Right cardiac atrium (tissue), 5 donors: ENCODE data around the gene PIGU. TPM values are rescaled to one million over a fixed set of nuclear protein-coding genes. Genes with fewer than 3 reads are reported as not detected.
"Not testable (repeated sequence)": the region's sequence is repeated elsewhere in the genome, so short reads cannot be mapped to it uniquely, and the experiment has no call there.

Experiments
- ATAC-seq, 2 donors: fragments of 200-7000 bp; cut with Tn5 transposase; one replicate each; pipeline versions ENCODE4 v1.8.0 to v1.9.1; 2020; ENCODE audit warnings: moderate library complexity in 2 of 2, mild to moderate bottlenecking in 1 of 2
- DNase-seq, 3 donors: peaks; one replicate each; pipeline ENCODE4 v3.0.0-alpha.2; 2020
- H3K27ac ChIP-seq: one replicate; pipeline ENCODE4 v1.5.1; 2013; ENCODE audit warnings: mild to moderate bottlenecking, low read length, control low read depth, moderate library complexity
- H3K27me3 ChIP-seq: one replicate; pipeline ENCODE4 v1.6.1; 2013; ENCODE audit not compliant: control insufficient read depth, insufficient read depth
- H3K4me1 ChIP-seq: one replicate; pipeline ENCODE4 v1.6.1; 2013; ENCODE audit warnings: low read length; ENCODE audit not compliant: control insufficient read depth, insufficient read depth
- H3K4me3 ChIP-seq: one replicate; pipeline ENCODE4 v1.5.1; 2013; ENCODE audit warnings: low read length, control low read depth
- H3K9me3 ChIP-seq: one replicate; pipeline ENCODE4 v1.6.1; 2013; ENCODE audit warnings: low read length; ENCODE audit not compliant: control insufficient read depth
- WGBS: extraction: QIAGEN DNeasy Blood & Tissue Kit; methylation state at CpG from one replicate; pipeline ENCODE4 v1.1.7; 2013; 5-methylcytosine and 5-hydroxymethylcytosine counted together
- intact Hi-C, 4 donors: fragments of 100-400 bp; cut with DNase I; formaldehyde crosslinking; loops; one replicate each; pipeline versions ENCODE4 v1.11.0 to v1.14.0; 2022 to 2023
- long read RNA-seq, 4 donors: library from polyadenylated mRNA; unstranded; transcript quantifications; one replicate each; pipeline ENCODE4 v2.0.0, GENCODE V29; 2020 to 2021
- polyA plus RNA-seq: library from polyadenylated mRNA; stranded (reverse); fragments of 200-250 nt; gene quantifications from one replicate; pipeline ENCODE4 v1.2.3, GENCODE V29; 2013
- total RNA-seq, 4 donors: library from RNA; stranded (reverse); fragmentation: NEBNext Ultra II Directional; extraction: Animal tissue kit (Norgen Biotek cat#: 25700); gene quantifications; one replicate each; pipeline ENCODE4 v1.2.1, GENCODE V29; 2021
- donor health status: healthy with polysubstance abuse.
- donor health status: DM: no; HTN: yes; CAD: no.
- donor health status: DM: no; HTN: no; CAD: no.
- donor health status: DM: no; HTN: yes; CAD: no; lungs with severe emphysema.
- donor health status: DM: yes; HTN: yes; CAD: no.

Gene PIGU, protein sequence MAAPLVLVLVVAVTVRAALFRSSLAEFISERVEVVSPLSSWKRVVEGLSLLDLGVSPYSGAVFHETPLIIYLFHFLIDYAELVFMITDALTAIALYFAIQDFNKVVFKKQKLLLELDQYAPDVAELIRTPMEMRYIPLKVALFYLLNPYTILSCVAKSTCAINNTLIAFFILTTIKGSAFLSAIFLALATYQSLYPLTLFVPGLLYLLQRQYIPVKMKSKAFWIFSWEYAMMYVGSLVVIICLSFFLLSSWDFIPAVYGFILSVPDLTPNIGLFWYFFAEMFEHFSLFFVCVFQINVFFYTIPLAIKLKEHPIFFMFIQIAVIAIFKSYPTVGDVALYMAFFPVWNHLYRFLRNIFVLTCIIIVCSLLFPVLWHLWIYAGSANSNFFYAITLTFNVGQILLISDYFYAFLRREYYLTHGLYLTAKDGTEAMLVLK
- total RNA-seq (10 to 100 TPM; 11.6 to 14.4 (median 13.6) TPM), polyA plus RNA-seq (18.9 TPM)
- long read RNA-seq, donor 1, transcript PIGU-201 (12 exons, 1,632 nt): major isoform, 12 of 16 reads
- long read RNA-seq, donor 1, partial matches to known transcripts: 1 of 16 reads
- long read RNA-seq, donor 1, other reads (novel, unspliced or antisense): 3 of 16 reads
- long read RNA-seq, donor 2, transcript PIGU-201 (12 exons, 1,632 nt): major isoform, 7 of 10 reads
- long read RNA-seq, donor 2, partial matches to known transcripts: 1 of 10 reads
- long read RNA-seq, donor 2, other reads (novel, unspliced or antisense): 2 of 10 reads
- long read RNA-seq, donor 3, transcript PIGU-201 (12 exons, 1,632 nt): major isoform, 27 of 36 reads
- long read RNA-seq, donor 3, partial matches to known transcripts: 3 of 36 reads
- long read RNA-seq, donor 3, other reads (novel, unspliced or antisense): 5 of 36 reads
- long read RNA-seq, donor 4, transcript PIGU-201 (12 exons, 1,632 nt): major isoform, 8 of 10 reads
- long read RNA-seq, donor 4, partial matches to known transcripts: 1 of 10 reads
- long read RNA-seq, donor 4, other reads (novel, unspliced or antisense): 1 of 10 reads

DNA sequence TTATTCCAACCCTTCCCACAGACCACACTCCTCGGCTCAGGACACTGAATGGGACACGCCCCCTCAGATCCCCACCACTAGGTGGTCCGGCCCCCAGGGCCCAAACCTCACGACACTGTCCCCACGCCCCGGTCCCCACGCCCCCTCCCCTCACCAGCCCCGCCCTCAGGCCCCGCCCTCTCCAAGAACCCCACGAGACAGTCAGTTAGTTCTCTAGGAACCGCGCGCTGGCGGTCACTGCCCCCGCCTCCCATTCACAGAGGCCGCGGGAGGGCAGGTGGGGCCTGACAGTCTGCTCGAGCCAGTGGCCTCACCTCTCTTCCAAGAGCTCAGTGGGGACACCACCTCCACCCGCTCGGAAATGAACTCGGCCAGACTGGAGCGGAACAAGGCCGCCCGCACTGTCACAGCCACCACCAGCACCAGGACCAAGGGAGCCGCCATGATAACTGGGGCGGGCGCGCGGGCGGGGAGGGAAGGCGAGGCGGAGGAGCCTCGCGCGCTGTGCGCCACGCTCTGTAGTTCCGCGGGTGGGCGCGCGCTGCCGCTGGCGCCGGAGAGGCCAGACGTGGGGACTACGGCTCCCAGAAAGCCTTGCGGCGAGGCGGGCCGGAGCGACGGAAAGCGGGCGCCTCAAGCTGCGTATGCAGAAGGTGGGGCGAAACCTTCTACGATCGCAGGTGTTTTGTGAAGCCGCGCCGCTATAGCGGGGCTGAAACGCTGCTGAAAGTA, at the start of gene PIGU:
Gene PIGU, minus strand, starts transcription at position 451 of the 732 bp plus-strand sequence. Its CDS starts 7 bp downstream, at position 444.
- Histone ChIP-seq H3K4me1 (no peaks in the 10 kb centered on the region), H3K4me3 (peak within 1 kb of the TSS; percentile 89), H3K27me3 (no peaks in the 10 kb centered on the region), H3K9me3 (no peaks in the 10 kb centered on the region), H3K27ac (peak within 1 kb of the TSS; percentile 72)
- DNase-seq (peak; percentile 96 to 98 (median 98)), ATAC-seq (peak; percentile 100)
- intact Hi-C loops: no loop called here
- WGBS: under 1% methylated on average over 64 of the region's 64 CpGs

DNA sequence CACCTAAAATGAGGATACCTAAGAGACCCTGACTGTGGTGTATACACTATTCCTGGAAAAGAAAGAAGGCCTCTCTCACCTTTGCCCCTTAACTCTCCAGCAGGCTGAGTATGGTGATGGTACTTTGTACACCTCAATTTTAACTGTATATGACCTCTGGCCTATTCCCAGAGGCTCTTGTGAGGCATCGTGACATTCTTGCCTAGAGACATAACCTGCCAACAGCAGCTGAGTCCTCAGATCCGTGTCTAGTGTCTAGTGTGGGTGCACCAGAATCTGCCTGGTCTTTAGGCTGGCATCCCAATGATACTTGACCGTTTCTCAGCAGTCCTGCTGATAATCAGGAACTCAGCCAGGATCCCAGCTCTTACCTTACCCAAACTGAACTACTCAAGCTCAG, 47.3 kb upstream of the PIGU start:
- DNase-seq (no peak), ATAC-seq (peak in 1 of 2 donors; percentile 19)
- Histone ChIP-seq H3K27ac (peak overlapping the region; percentile 10), H3K9me3 (no peaks in the 10 kb centered on the region), H3K4me3 (no peak overlapping the region), H3K27me3 (no peaks in the 10 kb centered on the region), H3K4me1 (no peaks in the 10 kb centered on the region)
- intact Hi-C loops: no loop called here
- 66% methylated on average over 3 of the region's 3 CpGs for WGBS

DNA sequence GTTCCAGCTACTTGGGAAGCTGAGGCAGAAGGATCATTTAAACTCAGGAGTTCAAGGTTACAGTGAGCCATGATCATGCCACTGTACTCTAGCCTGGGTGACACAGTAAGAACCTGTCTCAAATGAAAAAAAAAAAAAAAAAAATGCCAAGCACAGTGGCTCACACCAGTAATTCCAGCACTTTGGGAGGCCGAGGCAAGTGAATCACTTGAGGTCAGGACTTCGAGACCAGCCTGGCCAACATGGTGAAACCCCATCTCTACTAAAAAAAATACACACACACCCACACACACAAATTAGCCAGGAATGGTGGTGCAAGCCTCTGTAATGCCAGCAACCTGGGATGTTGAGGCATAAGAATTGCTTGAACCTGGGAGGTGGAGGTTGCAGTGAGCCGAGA, 45.7 kb upstream of the PIGU start:
- 97% methylated on average over 3 of the region's 3 CpGs for WGBS
- intact Hi-C loops, H3K4me1 ChIP-seq, ATAC-seq, H3K9me3 ChIP-seq, H3K27me3 ChIP-seq, DNase-seq, H3K4me3 ChIP-seq, H3K27ac ChIP-seq: not testable (repeated sequence)

DNA sequence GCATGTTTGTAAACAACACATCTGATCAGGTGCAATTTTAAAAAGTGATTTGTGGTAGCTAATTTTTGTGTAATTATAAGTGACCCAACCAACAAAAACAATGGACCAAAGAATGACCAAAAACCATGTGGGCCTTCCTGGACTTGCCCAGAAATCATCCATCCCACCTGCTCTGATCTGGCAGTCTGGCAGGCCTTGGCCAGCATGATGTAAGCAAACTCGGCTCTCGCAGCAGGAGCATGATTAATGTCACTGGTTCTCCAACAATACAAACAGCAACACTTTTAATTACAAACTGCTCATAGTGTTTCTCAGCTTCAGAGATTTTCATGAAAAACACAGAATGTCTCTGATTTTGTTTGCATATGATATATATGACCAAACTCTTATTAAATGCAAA, 43.4 kb upstream of the PIGU start:
- intact Hi-C loops: no loop called here

DNA sequence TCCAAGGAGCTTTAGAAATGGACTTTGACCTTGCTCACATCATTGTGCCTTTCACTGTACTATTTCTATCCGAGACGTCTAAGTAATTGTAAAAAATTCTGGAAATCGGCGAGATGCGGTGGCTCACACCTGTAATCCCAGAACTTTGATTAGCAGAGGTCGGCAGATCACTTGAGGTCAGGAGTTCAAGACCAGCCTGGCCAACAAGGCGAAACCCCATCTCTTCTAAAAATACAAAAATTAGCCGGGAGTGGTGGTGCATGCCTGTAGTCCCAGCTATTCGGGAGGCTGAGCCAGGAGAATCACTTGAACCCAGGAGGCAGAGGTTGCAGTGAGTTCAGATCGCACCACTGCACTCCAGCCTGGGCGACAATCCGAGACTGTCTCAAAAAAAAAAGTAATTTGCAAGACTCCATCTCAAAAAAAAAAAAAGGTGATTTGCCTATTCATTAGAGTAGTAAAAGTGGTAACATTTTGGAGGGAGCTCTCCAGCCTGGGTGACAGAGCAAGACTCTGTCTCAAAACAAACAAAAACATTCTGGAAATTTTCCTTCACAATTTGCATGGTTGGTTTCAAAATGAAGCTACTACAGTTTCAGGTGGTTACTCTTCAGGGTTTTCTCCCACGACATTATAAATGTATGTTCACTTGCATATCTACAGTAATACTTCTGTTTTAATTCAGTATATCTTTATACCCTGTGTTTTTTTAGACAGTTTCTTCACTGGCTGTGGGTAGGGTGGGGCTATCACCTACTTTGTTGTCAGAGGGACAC, 42.5 kb upstream of the PIGU start:
- intact Hi-C loops, H3K4me3 ChIP-seq, ATAC-seq, H3K27ac ChIP-seq, H3K4me1 ChIP-seq, DNase-seq, H3K27me3 ChIP-seq, H3K9me3 ChIP-seq: not testable (repeated sequence)
- WGBS: 93% methylated on average over 13 of the region's 13 CpGs

More for the DNA sequence above, 43.4 kb upstream of the PIGU start:
- Histone ChIP-seq H3K27me3 (no peaks in the 10 kb centered on the region), H3K4me1 (no peaks in the 10 kb centered on the region), H3K4me3 (no peak overlapping the region), H3K27ac (no peak overlapping the region), H3K9me3 (no peaks in the 10 kb centered on the region)
- 51% methylated on average over 2 of the region's 2 CpGs for WGBS
- DNase-seq (no peak), ATAC-seq (no peak)

DNA sequence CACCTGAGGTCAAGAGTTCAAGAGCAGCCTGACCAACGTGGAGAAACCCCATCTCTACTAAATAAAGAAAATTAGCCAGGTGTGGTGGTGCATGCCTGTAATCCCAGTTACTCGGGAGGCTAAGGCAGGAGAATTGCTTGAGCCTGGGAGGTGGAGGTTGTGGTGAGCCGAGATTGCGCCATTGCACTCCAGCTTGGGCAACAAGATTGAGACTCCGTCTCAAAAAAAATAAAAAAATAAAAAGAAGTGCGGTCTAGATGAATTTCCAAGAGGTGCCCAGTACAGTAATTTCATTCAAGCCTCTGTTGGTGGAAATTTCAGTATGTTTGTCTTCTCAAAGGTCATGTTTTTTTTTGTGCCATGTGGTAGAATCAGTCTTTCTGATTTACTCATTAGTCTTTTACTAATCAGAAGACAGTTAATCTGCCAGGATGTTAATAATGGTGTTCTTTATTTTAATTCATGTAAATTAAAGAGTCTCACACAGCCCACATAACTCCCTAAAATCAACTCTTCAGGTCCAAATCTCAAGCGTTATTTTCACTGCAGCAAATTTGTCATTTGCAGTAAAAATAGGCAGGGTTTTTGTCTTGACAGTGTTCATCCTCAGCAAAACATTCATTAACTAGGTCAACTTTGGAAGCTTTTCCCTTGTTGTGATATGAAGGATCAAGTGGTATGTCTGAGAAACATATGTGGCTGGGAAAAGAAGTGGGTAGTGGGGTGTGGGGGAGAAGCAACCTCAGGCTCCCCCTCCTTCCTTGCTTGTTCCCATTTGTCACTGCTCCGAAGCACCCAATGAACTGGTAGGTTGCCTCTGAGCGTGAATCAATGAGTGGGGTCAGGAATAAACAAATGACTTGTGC, 40.6 kb upstream of the PIGU start:
- no peaks in the 10 kb centered on the region for H3K9me3 ChIP-seq
- WGBS: 86% methylated on average over 9 of the region's 9 CpGs

DNA sequence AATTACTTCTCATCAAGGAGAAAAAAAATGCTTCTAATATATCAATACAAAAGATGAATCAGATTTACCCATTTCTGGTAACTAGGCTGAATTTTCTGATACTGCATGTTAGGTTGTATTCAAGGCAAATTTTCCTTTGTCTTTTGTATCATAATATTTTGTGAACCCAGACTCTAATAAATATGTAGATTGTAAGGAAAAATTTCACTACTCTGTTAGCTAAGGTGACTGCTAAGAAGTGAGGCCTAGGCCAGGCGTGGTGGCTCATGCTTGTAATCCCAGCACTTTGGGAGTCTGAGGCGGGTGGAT, 40.0 kb upstream of the PIGU start:
- ATAC-seq (no peak), DNase-seq (no peak)
- no peak overlapping the region for H3K27ac ChIP-seq
- H3K4me1 ChIP-seq: peaks cover 4% of the 10 kb centered on the region
- no peak overlapping the region for H3K4me3 ChIP-seq
- 98% methylated on average over 2 of the region's 2 CpGs for WGBS
- no peaks in the 10 kb centered on the region for H3K27me3 ChIP-seq
- intact Hi-C loops: no loop called here
- no peaks in the 10 kb centered on the region for H3K9me3 ChIP-seq

More for the DNA sequence above, 40.6 kb upstream of the PIGU start:
- H3K27me3 ChIP-seq: no peaks in the 10 kb centered on the region
- H3K4me1 ChIP-seq: peaks cover 4% of the 10 kb centered on the region
- intact Hi-C loops: no loop called here
- H3K27ac ChIP-seq: no peak overlapping the region
- DNase-seq: no peak
- H3K4me3 ChIP-seq: no peak overlapping the region
- ATAC-seq: no peak

DNA sequence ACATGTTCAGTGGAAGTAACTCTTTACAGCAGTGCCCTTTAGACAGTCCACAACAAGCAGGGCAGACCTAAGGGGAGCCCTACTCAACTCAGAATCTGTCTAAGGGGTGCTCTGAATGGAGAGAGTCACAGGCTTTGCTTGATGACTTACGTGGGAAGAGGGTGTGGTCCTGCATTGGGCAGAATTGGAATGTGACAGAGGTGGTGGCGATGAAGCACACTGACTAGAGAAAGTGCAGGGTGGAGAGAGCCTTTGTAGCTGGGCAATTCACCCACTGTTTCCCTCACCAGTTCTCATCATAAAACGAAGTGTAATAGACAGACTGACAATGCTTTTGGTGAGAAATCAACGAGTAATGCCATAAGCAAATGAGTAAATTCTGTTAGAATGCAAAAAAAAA, 38.5 kb upstream of the PIGU start:
- no peaks in the 10 kb centered on the region for H3K9me3 ChIP-seq
- WGBS: 83% methylated on average over 4 of the region's 4 CpGs
- H3K27me3 ChIP-seq: no peaks in the 10 kb centered on the region
- intact Hi-C loops: no loop called here
- H3K4me3 ChIP-seq: no peak overlapping the region
- DNase-seq: no peak
- H3K4me1 ChIP-seq: peaks cover 4% of the 10 kb centered on the region
- no peak overlapping the region for H3K27ac ChIP-seq
- no peak for ATAC-seq

DNA sequence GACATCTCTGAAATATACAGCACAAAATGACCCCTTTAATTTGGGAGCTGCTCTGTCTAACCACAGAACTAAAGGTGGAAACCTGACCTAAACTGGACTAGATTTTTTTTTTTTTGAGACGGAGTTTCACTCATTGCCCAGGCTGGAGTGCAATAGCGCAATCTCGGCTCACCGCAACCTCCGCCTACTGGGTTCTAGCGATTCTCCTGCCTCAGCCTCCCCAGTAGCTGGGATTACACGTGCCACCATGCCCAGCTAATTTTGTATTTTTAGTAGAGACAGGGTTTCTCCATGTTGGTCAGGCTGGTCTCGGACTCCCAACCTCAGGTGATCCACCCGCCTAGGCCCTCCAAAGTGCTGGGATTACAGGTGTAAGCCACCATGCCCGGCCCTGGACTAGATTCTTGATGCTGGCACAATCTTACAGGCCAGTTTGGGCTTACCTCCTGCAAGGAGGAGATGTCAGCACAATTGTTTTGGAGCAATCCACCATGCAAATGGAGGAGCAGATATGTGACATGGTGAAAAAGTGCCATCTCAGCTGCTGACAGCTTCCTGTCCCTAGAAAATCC, 37.1 kb upstream of the PIGU start:
- H3K27ac ChIP-seq: peak overlapping the region; percentile 83
- H3K9me3 ChIP-seq, intact Hi-C loops, DNase-seq, H3K4me1 ChIP-seq, ATAC-seq, H3K27me3 ChIP-seq, H3K4me3 ChIP-seq: not testable (repeated sequence)
- 94% methylated on average over 10 of the region's 10 CpGs for WGBS
